SU-DHL-6 (cell line): ENCODE data around the gene FGFBP2.

Source experiments
- EZH2phosphoT487 ChIP-seq: fragments of 200-600 bp; sonication (generic), shearing (Covaris generic); conservative IDR thresholded peaks from 2 replicates; pipeline ENCODE4 v1.6.1; 2018; ENCODE audit warnings: mild to moderate bottlenecking, antibody characterized with exemption, low read length, moderate library complexity, mixed read lengths
- TF ChIP-seq, protein P1 (sequence below): fragments of 200-600 bp; sonication (generic); IDR thresholded peaks from one replicate; pipeline ENCODE4 v1.5.1; 2017; ENCODE audit warnings: antibody characterized with exemption, mild to moderate bottlenecking, low read length, moderate library complexity; ENCODE audit not compliant: insufficient read depth, poor library complexity, severe bottlenecking

DNA sequence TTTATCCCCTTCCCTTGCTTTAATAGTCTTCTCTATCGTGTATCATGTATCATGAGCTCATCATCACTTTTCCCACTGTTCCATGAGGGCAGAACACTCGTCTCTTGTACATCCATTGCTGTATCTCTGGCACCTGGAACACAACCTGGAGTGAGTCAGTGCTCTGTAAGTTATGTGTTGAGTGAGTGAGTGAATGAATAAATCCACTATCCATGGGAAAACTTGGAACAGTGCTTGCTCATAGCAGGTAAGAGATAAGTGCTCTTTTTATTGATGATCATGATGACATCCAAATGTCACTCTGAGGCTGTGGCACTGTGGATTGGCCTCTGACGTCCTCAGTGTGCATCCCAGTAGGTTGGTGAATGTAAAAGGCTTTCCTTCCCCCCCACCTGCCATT is 28.7 kb downstream of the FGFBP2 start:
- TF ChIP-seq, protein P1, sequence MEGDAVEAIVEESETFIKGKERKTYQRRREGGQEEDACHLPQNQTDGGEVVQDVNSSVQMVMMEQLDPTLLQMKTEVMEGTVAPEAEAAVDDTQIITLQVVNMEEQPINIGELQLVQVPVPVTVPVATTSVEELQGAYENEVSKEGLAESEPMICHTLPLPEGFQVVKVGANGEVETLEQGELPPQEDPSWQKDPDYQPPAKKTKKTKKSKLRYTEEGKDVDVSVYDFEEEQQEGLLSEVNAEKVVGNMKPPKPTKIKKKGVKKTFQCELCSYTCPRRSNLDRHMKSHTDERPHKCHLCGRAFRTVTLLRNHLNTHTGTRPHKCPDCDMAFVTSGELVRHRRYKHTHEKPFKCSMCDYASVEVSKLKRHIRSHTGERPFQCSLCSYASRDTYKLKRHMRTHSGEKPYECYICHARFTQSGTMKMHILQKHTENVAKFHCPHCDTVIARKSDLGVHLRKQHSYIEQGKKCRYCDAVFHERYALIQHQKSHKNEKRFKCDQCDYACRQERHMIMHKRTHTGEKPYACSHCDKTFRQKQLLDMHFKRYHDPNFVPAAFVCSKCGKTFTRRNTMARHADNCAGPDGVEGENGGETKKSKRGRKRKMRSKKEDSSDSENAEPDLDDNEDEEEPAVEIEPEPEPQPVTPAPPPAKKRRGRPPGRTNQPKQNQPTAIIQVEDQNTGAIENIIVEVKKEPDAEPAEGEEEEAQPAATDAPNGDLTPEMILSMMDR: no peak
- TF ChIP-seq EZH2phosphoT487: no peak
